Coronary artery (tissue), 2 donors: Measurements from ENCODE around the gene DICER1.

Experiments
- DNase-seq: peaks from one replicate; pipeline ENCODE4 v3.0.0-alpha.2; 2017; ENCODE audit warnings: low spot score
- H3K27ac ChIP-seq, 2 donors: fragments of 200-600 bp; sonication (generic); one replicate each; pipeline ENCODE4 v1.5.1; 2016 to 2019
- H3K4me3 ChIP-seq: fragments of 200-600 bp; sonication (generic); 2 replicates; pipeline ENCODE4 v1.5.1; 2016; ENCODE audit warnings: mild to moderate bottlenecking, moderate library complexity
- TF ChIP-seq, protein P1 (sequence below): fragments of 200-600 bp; sonication (generic); IDR thresholded peaks from one replicate; pipeline ENCODE4 v1.5.1; 2019; ENCODE audit warnings: antibody characterized with exemption

Gene DICER1

DNA sequence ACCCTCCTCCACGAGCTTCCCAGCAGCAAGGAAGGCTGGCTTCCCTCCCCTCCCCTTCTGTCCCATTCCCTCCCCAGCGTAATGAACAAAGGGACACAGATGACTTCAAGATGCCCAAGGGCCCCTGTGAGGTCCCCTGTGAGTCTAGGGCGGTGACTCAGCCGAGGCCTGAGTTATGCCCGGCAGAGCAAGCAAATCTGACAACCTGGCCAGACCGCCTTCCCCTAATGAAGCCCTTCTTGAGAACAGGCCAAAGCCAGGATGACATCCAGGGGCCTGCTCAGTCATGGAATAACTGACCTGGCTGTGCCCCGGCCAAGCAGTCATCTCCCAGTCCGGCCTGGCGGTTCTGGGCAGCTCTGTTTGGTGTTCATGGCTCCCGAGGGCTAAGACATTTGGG lies 89.2 kb downstream of the DICER1 start:
- DNase-seq: no peak
- H3K27ac ChIP-seq: no peak overlapping the region
- H3K4me3 ChIP-seq: no peak overlapping the region
- TF ChIP-seq, protein P1, sequence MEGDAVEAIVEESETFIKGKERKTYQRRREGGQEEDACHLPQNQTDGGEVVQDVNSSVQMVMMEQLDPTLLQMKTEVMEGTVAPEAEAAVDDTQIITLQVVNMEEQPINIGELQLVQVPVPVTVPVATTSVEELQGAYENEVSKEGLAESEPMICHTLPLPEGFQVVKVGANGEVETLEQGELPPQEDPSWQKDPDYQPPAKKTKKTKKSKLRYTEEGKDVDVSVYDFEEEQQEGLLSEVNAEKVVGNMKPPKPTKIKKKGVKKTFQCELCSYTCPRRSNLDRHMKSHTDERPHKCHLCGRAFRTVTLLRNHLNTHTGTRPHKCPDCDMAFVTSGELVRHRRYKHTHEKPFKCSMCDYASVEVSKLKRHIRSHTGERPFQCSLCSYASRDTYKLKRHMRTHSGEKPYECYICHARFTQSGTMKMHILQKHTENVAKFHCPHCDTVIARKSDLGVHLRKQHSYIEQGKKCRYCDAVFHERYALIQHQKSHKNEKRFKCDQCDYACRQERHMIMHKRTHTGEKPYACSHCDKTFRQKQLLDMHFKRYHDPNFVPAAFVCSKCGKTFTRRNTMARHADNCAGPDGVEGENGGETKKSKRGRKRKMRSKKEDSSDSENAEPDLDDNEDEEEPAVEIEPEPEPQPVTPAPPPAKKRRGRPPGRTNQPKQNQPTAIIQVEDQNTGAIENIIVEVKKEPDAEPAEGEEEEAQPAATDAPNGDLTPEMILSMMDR: no peak

DNA sequence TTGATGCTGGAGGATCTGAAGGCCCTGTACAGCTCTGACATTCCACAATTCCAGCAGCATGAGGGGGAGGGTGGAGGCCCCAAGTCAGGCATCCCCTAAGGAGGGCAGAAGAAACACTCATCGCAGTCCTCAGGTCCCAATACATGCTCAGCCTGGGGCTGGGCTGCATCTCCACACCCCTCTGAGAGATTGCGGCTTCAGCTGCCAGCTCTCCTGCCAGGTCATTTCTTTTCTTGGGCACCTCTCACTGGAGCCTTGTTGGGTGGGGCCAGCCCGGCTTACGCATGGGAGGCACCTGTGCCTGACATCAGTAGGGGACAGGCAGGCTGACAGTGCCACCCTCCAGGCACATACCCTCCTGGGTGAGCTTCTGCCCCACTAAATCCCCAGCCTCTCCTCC lies 89.8 kb downstream of the DICER1 start:
- TF ChIP-seq, protein P1: no peak
- no peak overlapping the region for H3K27ac ChIP-seq
- no peak overlapping the region for H3K4me3 ChIP-seq
- no peak for DNase-seq

DNA sequence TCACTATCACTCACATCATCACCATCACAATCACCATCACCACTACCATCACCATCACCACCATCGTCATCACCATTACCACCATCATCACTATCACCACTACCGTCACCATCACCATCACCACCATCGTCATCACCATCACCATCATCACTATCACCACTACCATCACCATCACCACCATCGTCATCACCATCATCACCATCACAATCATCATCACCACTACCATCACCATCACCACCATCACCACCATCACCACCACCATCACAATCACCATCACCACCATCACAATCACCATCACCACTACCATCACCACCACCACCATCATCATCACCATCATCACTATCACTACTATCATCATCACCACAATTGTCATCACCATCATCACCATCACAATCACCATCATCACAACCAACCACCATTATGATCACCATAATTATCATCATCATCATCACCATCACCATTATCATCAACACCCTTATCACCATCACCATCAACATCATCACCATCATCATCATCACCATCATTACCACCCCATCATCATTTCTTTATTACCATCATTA lies 90.8 kb downstream of the DICER1 start:
- Histone ChIP-seq H3K27ac (no peak overlapping the region), H3K4me3 (no peak overlapping the region)
- TF ChIP-seq, protein P1: no peak
- peak; percentile 11 for DNase-seq

DNA sequence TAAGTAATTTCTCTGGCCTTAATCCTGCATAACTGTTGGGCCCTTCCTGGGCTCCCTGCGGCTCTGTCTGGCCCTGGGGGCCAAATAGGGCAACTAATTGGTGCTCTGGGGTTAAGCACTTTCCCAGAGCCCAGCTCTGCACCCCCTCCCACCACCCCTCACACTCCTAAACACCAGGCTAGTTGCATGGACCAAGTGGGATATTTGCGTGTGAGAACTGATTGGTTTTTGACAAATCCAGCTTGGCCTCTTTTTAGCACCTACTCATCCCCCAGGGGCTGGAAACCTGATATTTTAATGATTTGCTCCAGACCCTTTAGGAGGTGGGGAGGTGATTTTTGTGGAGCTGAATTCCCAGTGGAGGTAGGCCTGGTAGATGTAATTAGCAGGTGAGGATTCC lies 91.9 kb downstream of the DICER1 start:
- DNase-seq: peak; percentile 43
- H3K4me3 ChIP-seq: no peak overlapping the region
- TF ChIP-seq, protein P1: no peak
- no peak overlapping the region for H3K27ac ChIP-seq

DNA sequence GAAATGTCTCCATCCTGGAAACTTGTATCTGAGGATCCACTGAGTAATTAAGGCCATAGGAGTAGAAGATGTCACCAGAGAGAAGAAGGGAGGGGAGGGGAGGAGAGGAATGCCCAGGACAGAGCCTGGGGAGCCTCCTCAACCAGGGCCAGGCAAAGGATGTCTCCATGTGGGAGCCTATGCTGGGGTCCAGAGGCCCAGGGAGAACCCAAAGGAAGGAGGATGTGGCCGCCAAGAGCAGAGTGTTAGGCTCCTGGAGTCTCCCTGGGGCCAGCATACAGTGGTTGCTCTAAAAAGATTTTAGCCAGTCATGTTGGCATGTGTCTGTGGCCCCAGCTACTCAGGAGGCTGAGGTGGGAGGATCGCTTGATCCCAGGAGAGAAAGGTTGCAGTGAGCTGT lies 92.6 kb downstream of the DICER1 start:
- DNase-seq: peak; percentile 56
- H3K4me3 ChIP-seq: no peak overlapping the region
- TF ChIP-seq, protein P1: no peak
- no peak overlapping the region for H3K27ac ChIP-seq

DNA sequence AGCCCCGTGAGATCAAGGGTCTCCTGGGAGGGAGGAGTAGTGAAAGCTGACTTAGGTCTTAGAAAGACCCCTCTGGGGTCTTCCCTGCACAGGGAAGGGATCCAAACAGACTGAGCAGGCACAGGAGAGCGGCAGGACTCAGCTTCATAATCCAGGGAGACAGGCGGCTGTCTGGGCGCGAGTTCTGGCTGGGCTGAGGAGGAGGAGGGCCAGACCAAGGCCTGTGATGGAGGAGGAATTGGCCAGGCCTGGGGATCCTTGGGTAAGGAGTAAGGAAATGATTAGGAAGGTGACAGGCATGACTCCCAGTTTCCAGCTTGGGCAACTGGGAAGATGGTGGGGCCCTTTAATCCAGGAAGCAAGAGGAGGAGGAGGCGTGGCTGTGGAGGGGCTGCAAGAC lies 93.1 kb downstream of the DICER1 start:
- H3K4me3 ChIP-seq: no peak overlapping the region
- TF ChIP-seq, protein P1: no peak
- DNase-seq: peak; percentile 43
- no peak overlapping the region for H3K27ac ChIP-seq

DNA sequence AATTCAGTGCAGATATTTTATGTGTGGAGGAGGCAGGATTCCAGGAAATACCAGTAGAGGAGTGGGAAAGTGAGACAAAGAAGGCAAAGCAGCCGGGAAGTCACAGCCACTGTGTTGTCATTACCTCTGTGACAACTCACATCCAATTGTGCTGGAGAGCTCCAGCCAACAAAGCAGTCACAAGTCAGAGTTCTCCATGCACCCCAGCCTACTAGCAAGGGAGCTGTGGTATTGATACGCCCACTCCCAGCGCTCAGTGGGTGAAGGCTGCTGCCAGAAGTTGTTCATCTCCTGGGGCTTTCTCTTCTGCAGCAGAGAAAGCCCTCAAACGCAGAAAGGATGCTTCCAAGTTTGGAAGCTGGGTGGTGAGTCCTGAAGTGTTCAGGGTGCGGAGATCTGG lies 93.9 kb downstream of the DICER1 start:
- no peak for DNase-seq
- Histone ChIP-seq H3K4me3 (no peak overlapping the region), H3K27ac (no peak overlapping the region)
- TF ChIP-seq, protein P1: no peak
